GM06990 (cell line): ENCODE measurements around the gene KIF17.

Experiments used
- DNase-seq: peaks from one replicate; pipeline ENCODE4 v3.0.0-alpha.2; 2011; ENCODE audit not compliant: insufficient read length; ENCODE audit errors: extremely low read depth
- H3K27me3 ChIP-seq: replicated peaks from 2 replicates; pipeline ENCODE4 v1.6.0; 2011; ENCODE audit warnings: low read length; ENCODE audit not compliant: control insufficient read depth, insufficient read depth
- H3K36me3 ChIP-seq: 2 replicates; pipeline ENCODE4 v1.5.1; 2011; ENCODE audit warnings: low read length; ENCODE audit not compliant: control insufficient read depth, insufficient read depth
- H3K4me3 ChIP-seq: replicated peaks from 2 replicates; pipeline ENCODE4 v1.5.1; 2011; ENCODE audit warnings: low read depth, mild to moderate bottlenecking, control low read depth, low read length
- CTCF ChIP-seq: IDR thresholded peaks from 2 replicates; pipeline ENCODE4 v1.5.1; 2011; ENCODE audit warnings: low read length, control low read depth, mild to moderate bottlenecking, inconsistent platforms; ENCODE audit not compliant: insufficient read depth, poor library complexity, severe bottlenecking

The KIF17 gene

DNA sequence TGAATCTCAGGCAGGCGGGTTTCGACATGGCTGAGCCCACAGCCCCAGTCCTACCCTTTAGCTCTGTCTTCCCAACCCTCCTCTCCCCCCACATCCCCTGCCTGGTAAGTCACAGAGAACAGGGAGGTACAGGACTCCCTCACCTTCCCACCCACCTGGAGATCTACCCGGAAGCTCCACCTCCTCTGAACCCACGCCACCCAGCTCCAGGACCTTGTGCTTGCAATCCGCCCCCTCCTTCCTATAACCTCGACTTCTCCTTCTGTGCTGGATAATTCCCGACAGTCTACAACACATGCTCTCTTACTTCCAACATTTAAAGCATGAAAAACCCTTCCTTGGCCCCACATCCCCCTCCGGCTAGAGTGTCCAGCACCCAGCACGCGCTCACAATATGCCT is 22.3 kb downstream of the KIF17 start:
- TF ChIP-seq CTCF: no peak
- Histone ChIP-seq H3K36me3 (no peaks in the 10 kb centered on the region), H3K4me3 (no peak overlapping the region), H3K27me3 (no peaks in the 10 kb centered on the region; the same call in 1 of the 2 replicates)
- DNase-seq: no peak

GRCh38 chr1:20693623-20694022 is 24.2 kb downstream of the KIF17 start:
- H3K27me3 ChIP-seq: no peaks in the 10 kb centered on the region; the same call in 1 of the 2 replicates
- TF ChIP-seq CTCF: no peak
- no peak overlapping the region for H3K4me3 ChIP-seq

DNA sequence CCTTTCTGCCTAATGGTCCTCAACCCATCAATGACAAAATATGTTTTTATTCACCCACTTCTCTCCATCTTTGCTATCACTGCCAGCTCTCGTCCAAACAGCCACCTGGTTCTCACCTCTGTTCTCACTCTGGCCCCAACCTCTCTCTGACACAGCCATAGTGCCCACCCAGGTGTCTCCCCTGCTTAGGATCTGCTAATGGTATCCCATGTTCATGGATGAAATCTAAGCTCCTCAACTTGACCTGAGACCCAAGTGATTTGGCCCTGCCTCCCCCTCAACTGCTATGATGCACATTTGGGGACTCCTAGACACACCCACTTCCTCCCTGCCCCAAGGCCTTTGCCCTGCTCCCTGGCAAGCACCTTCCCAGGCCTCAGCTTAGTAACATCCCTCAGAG is 25.9 kb downstream of the KIF17 start:
- TF ChIP-seq CTCF: no peak
- Histone ChIP-seq H3K27me3 (no peaks in the 10 kb centered on the region; the same call in 1 of the 2 replicates), H3K36me3 (no peaks in the 10 kb centered on the region), H3K4me3 (no peak overlapping the region)
- DNase-seq: no peak

More at GRCh38 chr1:20693623-20694022, 24.2 kb downstream of the KIF17 start:
- no peaks in the 10 kb centered on the region for H3K36me3 ChIP-seq
- no peak for DNase-seq

- no peaks in the 10 kb centered on the region; the same call in 1 of the 2 replicates for H3K27me3 ChIP-seq
- no peak for DNase-seq
- TF ChIP-seq CTCF: no peak
- H3K36me3 ChIP-seq: no peaks in the 10 kb centered on the region
- H3K4me3 ChIP-seq: no peak overlapping the region
Observed at GRCh38 chr1:20689645-20690056, 28.2 kb downstream of the KIF17 start.

DNA sequence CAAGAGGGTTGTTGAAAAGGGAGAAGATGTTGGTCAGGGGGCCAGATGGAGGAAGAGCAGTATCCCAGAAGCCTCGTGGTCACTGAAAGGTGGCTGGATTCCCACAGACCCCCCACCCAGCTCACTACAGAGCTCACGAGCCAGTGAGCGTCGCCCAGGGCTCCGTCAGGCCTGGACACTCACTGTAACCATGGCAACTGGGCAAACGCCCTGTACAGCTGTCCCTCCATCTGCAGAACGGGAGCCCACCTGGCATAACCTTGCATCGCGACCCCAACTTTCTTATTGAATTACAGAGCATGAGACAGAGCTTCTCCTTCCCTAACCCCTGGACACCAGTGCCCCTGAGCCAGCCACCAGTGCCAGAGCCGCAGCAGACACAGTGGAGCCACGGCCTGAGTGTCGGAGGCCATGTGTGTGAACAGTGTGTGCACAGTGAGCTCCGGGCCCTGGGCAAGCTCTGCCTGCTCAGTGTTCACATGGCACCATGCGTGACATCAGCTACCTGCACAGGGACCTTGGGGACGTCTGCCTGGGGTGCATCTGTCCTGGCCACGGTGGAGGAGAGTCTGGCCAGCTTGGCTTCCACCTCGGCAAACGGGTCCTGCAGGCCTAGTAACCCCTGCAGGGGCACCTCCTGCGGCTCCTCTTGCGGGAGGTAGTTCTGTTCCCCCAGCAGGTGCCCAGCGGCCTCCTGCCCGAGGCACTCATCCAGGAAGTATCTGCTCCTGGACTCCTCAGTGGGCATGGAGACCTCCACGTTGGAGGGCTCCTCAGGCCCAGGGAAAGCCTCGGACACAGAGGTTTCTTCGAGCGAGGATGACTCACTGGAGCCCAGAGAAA is 30.7 kb downstream of the KIF17 start:
- no peaks in the 10 kb centered on the region for H3K36me3 ChIP-seq
- no peaks in the 10 kb centered on the region; the same call in 1 of the 2 replicates for H3K27me3 ChIP-seq
- DNase-seq: no peak
- no peak for TF ChIP-seq CTCF
- no peak overlapping the region for H3K4me3 ChIP-seq
